HepG2 (cell line): ENCODE results near the gene MOV10L1.

Source experiments
- AHR ChIP-seq: IDR thresholded peaks from 2 replicates; pipeline ENCODE4 v1.6.1; 2018; ENCODE audit warnings: missing genetic modification reagents, missing compliant biosample characterization
- BHLHE40 ChIP-seq: IDR thresholded peaks from 2 replicates; pipeline ENCODE4 v1.6.1; 2011; ENCODE audit warnings: low read length, improper control_type of control experiment
- ELF1 ChIP-seq: sonication (generic); formaldehyde crosslinking; IDR thresholded peaks from 2 replicates; pipeline ENCODE4 v1.4.0; 2020; ENCODE audit warnings: missing genetic modification reagents
- GABPA ChIP-seq, 2 experiments: IDR thresholded peaks; 2 replicates each; pipeline ENCODE4 v1.6.1; 2011 to 2016; ENCODE audit warnings: low read depth in 2 of 2, low read length in 1 of 2, missing biosample characterization in 1 of 2, missing genetic modification characterization in 1 of 2
- MYNN ChIP-seq: sonication (generic); formaldehyde crosslinking; IDR thresholded peaks from 2 replicates; pipeline ENCODE4 v1.4.0; 2020; ENCODE audit warnings: mild to moderate bottlenecking, low read depth, missing genetic modification reagents
- NR3C1 ChIP-seq: sonication (generic); formaldehyde crosslinking; IDR thresholded peaks from 2 replicates; pipeline ENCODE4 v1.4.0; 2020; ENCODE audit warnings: missing genetic modification reagents
- TCF7L2 ChIP-seq: IDR thresholded peaks from 2 replicates; pipeline ENCODE4 v1.6.1; 2011; ENCODE audit warnings: mild to moderate bottlenecking, low read depth, low read length, moderate library complexity
- ZNF496 ChIP-seq: sonication (generic); formaldehyde crosslinking; IDR thresholded peaks from 2 replicates; pipeline ENCODE4 v1.8.1; 2023; ENCODE audit warnings: mild to moderate bottlenecking, moderate library complexity, missing genetic modification reagents; ENCODE audit not compliant: insufficient replicate concordance
- ZNF670 ChIP-seq: sonication (generic); formaldehyde crosslinking; IDR thresholded peaks from 2 replicates; pipeline ENCODE4 v1.8.0; 2022; ENCODE audit warnings: mild to moderate bottlenecking, missing genetic modification reagents, borderline replicate concordance
- TF ChIP-seq, protein P1 (sequence below): sonication (generic); formaldehyde crosslinking; IDR thresholded peaks from 2 replicates; pipeline ENCODE4 v1.5.0; 2020; ENCODE audit warnings: mild to moderate bottlenecking, missing genetic modification reagents, moderate library complexity
- TF ChIP-seq, protein P2 (sequence below), 2 experiments: fragments of 450-650 bp in 1 of 2; sonication (generic) in 1 of 2; formaldehyde crosslinking; IDR thresholded peaks; 2 replicates each; pipeline versions ENCODE4 v1.5.0 to v1.8.0; 2020 to 2022; ENCODE audit warnings: mild to moderate bottlenecking in 1 of 2, missing genetic modification reagents in 1 of 2

DNA sequence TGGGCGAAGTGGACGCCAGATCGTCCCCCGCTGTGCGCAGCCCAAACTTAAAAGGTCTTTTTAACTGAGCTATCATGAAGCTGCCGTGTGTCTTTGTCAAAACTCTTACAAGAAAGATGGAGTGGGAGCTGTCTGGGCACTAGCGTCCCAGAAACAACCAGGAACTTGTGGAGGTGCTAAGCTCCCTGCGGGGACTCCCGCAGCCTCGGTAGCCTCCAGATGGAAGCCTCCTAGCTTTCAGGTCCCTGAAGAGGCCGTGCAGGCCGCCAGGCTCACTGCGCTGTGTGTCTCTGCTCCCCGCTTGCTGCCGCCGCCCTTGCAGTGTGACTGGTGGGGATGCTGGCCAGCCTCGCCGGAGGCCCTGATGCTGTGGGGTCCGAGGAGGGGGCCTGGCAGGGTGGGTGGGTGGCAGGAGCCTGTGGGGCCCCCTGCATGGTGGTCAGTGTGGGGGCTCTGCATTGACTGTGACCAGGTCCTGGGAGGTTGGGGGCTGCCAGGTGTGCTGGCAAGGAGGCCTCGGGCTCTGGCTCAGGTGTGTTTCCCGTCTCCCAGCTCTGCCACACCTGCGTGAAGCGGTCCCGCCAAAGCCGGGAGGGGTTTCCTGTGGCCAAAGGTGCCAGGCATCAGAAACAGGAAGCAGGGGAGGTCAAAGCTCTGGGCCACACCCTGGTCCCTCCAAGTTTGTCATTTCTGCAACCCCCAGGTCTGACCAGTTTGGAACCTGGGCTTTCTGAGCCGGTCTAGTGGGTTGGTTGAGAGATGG, 97.1 kb downstream of the MOV10L1 start:
- no peak for TF ChIP-seq ZNF670 (CRISPR knock-in tag)
- TF ChIP-seq NR3C1 (CRISPR knock-in tag) = no peak
- no peak for TF ChIP-seq BHLHE40
- TF ChIP-seq GABPA (IDR thresholded peaks at IDR 0.05; ENCODE audit: low read depth, low read length) = no peak
- no peak for TF ChIP-seq GABPA (CRISPR knock-in tag; IDR thresholded peaks at IDR 0.05; ENCODE audit: low read depth)
- TF ChIP-seq ELF1 = no peak
- TF ChIP-seq, protein P1, sequence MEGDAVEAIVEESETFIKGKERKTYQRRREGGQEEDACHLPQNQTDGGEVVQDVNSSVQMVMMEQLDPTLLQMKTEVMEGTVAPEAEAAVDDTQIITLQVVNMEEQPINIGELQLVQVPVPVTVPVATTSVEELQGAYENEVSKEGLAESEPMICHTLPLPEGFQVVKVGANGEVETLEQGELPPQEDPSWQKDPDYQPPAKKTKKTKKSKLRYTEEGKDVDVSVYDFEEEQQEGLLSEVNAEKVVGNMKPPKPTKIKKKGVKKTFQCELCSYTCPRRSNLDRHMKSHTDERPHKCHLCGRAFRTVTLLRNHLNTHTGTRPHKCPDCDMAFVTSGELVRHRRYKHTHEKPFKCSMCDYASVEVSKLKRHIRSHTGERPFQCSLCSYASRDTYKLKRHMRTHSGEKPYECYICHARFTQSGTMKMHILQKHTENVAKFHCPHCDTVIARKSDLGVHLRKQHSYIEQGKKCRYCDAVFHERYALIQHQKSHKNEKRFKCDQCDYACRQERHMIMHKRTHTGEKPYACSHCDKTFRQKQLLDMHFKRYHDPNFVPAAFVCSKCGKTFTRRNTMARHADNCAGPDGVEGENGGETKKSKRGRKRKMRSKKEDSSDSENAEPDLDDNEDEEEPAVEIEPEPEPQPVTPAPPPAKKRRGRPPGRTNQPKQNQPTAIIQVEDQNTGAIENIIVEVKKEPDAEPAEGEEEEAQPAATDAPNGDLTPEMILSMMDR (CRISPR knock-in tag) = no peak
- TF ChIP-seq, protein P2, sequence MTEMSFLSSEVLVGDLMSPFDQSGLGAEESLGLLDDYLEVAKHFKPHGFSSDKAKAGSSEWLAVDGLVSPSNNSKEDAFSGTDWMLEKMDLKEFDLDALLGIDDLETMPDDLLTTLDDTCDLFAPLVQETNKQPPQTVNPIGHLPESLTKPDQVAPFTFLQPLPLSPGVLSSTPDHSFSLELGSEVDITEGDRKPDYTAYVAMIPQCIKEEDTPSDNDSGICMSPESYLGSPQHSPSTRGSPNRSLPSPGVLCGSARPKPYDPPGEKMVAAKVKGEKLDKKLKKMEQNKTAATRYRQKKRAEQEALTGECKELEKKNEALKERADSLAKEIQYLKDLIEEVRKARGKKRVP (CRISPR knock-in tag; IDR thresholded peaks at IDR 0.05) = no peak
- no peak for TF ChIP-seq TCF7L2
- no peak for TF ChIP-seq ZNF496
- no peak for TF ChIP-seq AHR (CRISPR knock-in tag)
- TF ChIP-seq MYNN (CRISPR knock-in tag) = no peak
